Liver (tissue), 9 donors: ENCODE measurements around the gene CEMP1. TPM values are rescaled to one million over a fixed set of nuclear protein-coding genes. Genes with fewer than 3 reads are reported as not detected.
A peak's percentile ranks its signal among the peaks of the same experiment; 100 is the strongest.

Experiments
- DNase-seq: peaks from one replicate; pipeline ENCODE4 v3.0.0-alpha.2; 2017; ENCODE audit warnings: low spot score
- H3K27ac ChIP-seq, 2 donors: one replicate each; pipeline ENCODE4 v1.7.0; 2013; ENCODE audit warnings: inconsistent platforms in 2 of 2, low read length in 2 of 2, control low read depth in 1 of 2, low read depth in 1 of 2, mild to moderate bottlenecking in 1 of 2
- H3K27me3 ChIP-seq, 4 donors: one replicate each; pipeline versions ENCODE4 v1.6.1 to v1.7.0; 2013; ENCODE audit warnings: low read length in 3 of 4, inconsistent platforms in 1 of 4, mild to moderate bottlenecking in 1 of 4, moderate library complexity in 1 of 4; ENCODE audit not compliant: control insufficient read depth in 4 of 4, insufficient read depth in 4 of 4
- H3K36me3 ChIP-seq, 4 donors: one replicate each; pipeline versions ENCODE4 v1.6.1 to v1.7.0; 2013; ENCODE audit warnings: low read length in 3 of 4, mild to moderate bottlenecking in 3 of 4, low read depth in 1 of 4, moderate library complexity in 1 of 4; ENCODE audit not compliant: control insufficient read depth in 4 of 4, insufficient read depth in 3 of 4
- H3K4me1 ChIP-seq, 4 donors: one replicate each; pipeline versions ENCODE4 v1.6.1 to v1.7.0; 2013; ENCODE audit warnings: low read length in 3 of 4, mild to moderate bottlenecking in 3 of 4, moderate library complexity in 1 of 4; ENCODE audit not compliant: control insufficient read depth in 4 of 4, insufficient read depth in 4 of 4
- H3K4me3 ChIP-seq, 3 donors: one replicate each; pipeline versions ENCODE4 v1.6.1 to v1.7.0; 2013; ENCODE audit warnings: low read length in 3 of 3, control low read depth in 1 of 3, low read depth in 1 of 3, mild to moderate bottlenecking in 1 of 3
- H3K9ac ChIP-seq, 2 donors: one replicate each; pipeline ENCODE4 v1.7.0; 2013; ENCODE audit warnings: low read length in 2 of 2, mild to moderate bottlenecking in 2 of 2, moderate library complexity in 2 of 2, control low read depth in 1 of 2, low read depth in 1 of 2
- H3K9me3 ChIP-seq, 4 donors: one replicate each; pipeline versions ENCODE4 v1.6.1 to v1.7.0; 2013; ENCODE audit warnings: low read length in 3 of 4; ENCODE audit not compliant: control insufficient read depth in 4 of 4
- EGR1 ChIP-seq, 2 donors: IDR thresholded peaks; 2 replicates each; pipeline ENCODE4 v1.6.1; 2016 to 2018; ENCODE audit warnings: antibody characterized with exemption in 2 of 2, low read depth in 2 of 2
- FOXA2 ChIP-seq: IDR thresholded peaks from 2 replicates; pipeline ENCODE4 v1.6.1; 2016; ENCODE audit warnings: antibody characterized with exemption
- GABPA ChIP-seq, 2 donors: IDR thresholded peaks in 1 of 2; conservative IDR thresholded peaks in 1 of 2; 2 replicates each; pipeline ENCODE4 v1.6.1; 2016; ENCODE audit warnings: antibody characterized with exemption in 2 of 2, mild to moderate bottlenecking in 1 of 2, moderate library complexity in 1 of 2
- HNF4A ChIP-seq, 2 donors: conservative IDR thresholded peaks; 2 replicates each; pipeline ENCODE4 v1.6.1; 2016; ENCODE audit warnings: antibody characterized with exemption in 2 of 2, mild to moderate bottlenecking in 2 of 2
- HNF4G ChIP-seq: IDR thresholded peaks from 2 replicates; pipeline ENCODE4 v1.6.1; 2016; ENCODE audit warnings: antibody characterized with exemption
- NR2F2 ChIP-seq: IDR thresholded peaks from 2 replicates; pipeline ENCODE4 v1.6.1; 2016; ENCODE audit warnings: antibody characterized with exemption
- RAD21 ChIP-seq, 2 donors: IDR thresholded peaks; 2 replicates each; pipeline ENCODE4 v1.6.1; 2016; ENCODE audit warnings: antibody characterized with exemption in 2 of 2, mild to moderate bottlenecking in 2 of 2
- REST ChIP-seq: IDR thresholded peaks from 2 replicates; pipeline ENCODE4 v1.6.1; 2016; ENCODE audit warnings: antibody characterized with exemption, mild to moderate bottlenecking
- RXRA ChIP-seq, 2 donors: IDR thresholded peaks; 2 replicates each; pipeline ENCODE4 v1.6.1; 2017 to 2018; ENCODE audit warnings: antibody characterized with exemption in 2 of 2, mild to moderate bottlenecking in 1 of 2
- SP1 ChIP-seq: IDR thresholded peaks from 2 replicates; pipeline ENCODE4 v1.6.1; 2018; ENCODE audit warnings: antibody characterized with exemption, mild to moderate bottlenecking
- TAF1 ChIP-seq: conservative IDR thresholded peaks from 2 replicates; pipeline ENCODE4 v1.6.1; 2016; ENCODE audit warnings: antibody characterized with exemption, mild to moderate bottlenecking
- YY1 ChIP-seq: IDR thresholded peaks from 2 replicates; pipeline ENCODE4 v1.6.1; 2016; ENCODE audit warnings: antibody characterized with exemption, mild to moderate bottlenecking
- WGBS: extraction: QIAGEN DNeasy Blood & Tissue Kit; methylation state at CpG from one replicate; pipeline ENCODE4 v1.1.7; 2013; 5-methylcytosine and 5-hydroxymethylcytosine counted together
- polyA plus RNA-seq, 2 donors: library from polyadenylated mRNA; stranded (reverse) in 1 of 2; unstranded in 1 of 2; fragments of 200-250 nt in 1 of 2; fragments of >200 nt in 1 of 2; fragmentation: Nextera tagmentation in 1 of 2; extraction: Ambion mirVana in 1 of 2; gene quantifications; one replicate each; pipeline versions ENCODE4 v1.2.1 to v1.2.3, GENCODE V29; 2013 to 2015
- total RNA-seq, 2 donors: library from RNA; depleted of rRNA; stranded (reverse); fragments of >200 nt; gene quantifications; one replicate each; pipeline ENCODE4 v1.2.3, GENCODE V29; 2014
- TF ChIP-seq, protein P1 (sequence below): IDR thresholded peaks from 2 replicates; pipeline ENCODE4 v1.6.1; 2016; ENCODE audit warnings: antibody characterized with exemption
- TF ChIP-seq, protein P2 (sequence below): IDR thresholded peaks from 2 replicates; pipeline ENCODE4 v1.6.1; 2016; ENCODE audit warnings: antibody characterized with exemption
- TF ChIP-seq, protein P3 (sequence below): fragments of 150-350 bp; IDR thresholded peaks from 2 replicates; pipeline ENCODE4 v1.5.1; 2017; ENCODE audit warnings: improper control_type of control experiment, low read depth, low read length; ENCODE audit not compliant: missing input control
- TF ChIP-seq, protein P4 (sequence below): IDR thresholded peaks from 2 replicates; pipeline ENCODE4 v1.6.1; 2016; ENCODE audit warnings: antibody characterized with exemption
- donor health status: healthy.
- donor health status: healthy.
- donor health status: healthy.
- donor health status: healthy.
- donor health status: healthy.

The CEMP1 gene
- total and polyA plus RNA-seq, 4 donors, result 0.06 to 1.6 (median 0.20) TPM

DNA sequence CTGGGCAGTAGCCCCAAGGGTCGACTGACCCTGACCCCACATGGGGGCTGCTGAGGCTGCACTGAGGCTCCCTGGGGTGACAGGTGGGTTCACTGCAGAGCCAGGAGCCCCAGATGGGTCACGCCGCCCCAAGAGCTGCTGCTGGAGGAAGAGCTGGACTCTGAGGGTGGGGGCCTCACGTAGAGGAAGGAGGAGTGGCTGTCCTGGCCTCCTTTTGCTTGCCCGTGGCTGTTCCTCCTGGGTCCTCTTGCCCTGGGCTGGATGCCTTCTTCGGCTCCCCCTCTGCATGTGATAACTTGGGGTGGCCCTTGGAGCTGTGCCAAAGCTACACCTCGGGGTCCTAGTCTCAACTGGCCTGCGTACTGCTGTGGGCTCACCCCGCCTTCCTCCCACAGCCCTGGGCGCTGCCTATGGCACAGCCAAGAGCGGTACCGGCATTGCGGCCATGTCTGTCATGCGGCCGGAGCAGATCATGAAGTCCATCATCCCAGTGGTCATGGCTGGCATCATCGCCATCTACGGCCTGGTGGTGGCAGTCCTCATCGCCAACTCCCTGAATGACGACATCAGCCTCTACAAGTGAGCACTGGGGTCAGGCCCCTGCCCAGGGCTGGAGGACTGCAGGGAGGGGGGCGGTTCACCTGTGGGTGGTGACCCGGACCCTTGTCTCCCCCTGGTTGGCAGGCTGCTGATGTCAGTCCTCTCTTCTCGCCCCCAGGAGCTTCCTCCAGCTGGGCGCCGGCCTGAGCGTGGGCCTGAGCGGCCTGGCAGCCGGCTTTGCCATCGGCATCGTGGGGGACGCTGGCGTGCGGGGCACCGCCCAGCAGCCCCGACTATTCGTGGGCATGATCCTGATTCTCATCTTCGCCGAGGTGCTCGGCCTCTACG lies 12.1 kb downstream of the CEMP1 start:
- H3K9ac ChIP-seq, result no peak overlapping the region
- DNase-seq, result no peak
- H3K27me3 ChIP-seq, result no peaks in the 10 kb centered on the region
- 82% methylated on average over 39 of the region's 39 CpGs for WGBS
- no peaks in the 10 kb centered on the region for H3K9me3 ChIP-seq
- H3K4me3 ChIP-seq, result no peak overlapping the region
- H3K4me1 ChIP-seq, result peaks cover 26 to 76% (median 71%) of the 10 kb centered on the region in 4 donors
- TF ChIP-seq, protein P1, sequence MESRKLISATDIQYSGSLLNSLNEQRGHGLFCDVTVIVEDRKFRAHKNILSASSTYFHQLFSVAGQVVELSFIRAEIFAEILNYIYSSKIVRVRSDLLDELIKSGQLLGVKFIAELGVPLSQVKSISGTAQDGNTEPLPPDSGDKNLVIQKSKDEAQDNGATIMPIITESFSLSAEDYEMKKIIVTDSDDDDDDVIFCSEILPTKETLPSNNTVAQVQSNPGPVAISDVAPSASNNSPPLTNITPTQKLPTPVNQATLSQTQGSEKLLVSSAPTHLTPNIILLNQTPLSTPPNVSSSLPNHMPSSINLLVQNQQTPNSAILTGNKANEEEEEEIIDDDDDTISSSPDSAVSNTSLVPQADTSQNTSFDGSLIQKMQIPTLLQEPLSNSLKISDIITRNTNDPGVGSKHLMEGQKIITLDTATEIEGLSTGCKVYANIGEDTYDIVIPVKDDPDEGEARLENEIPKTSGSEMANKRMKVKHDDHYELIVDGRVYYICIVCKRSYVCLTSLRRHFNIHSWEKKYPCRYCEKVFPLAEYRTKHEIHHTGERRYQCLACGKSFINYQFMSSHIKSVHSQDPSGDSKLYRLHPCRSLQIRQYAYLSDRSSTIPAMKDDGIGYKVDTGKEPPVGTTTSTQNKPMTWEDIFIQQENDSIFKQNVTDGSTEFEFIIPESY, result no peak
- TF ChIP-seq NR2F2 (no peak), REST (no peak), YY1 (no peak), SP1 (no peak), TAF1 (no peak), EGR1 (IDR thresholded peaks at IDR 0.05; ENCODE audit: low read depth in 2 of 2) (no peak), RXRA (IDR thresholded peaks at IDR 0.05) (no peak), RAD21 (IDR thresholded peaks at IDR 0.05) (no peak), FOXA2 (no peak), HNF4A (conservative IDR thresholded peaks at IDR 0.05) (no peak), GABPA (IDR thresholded peaks at IDR 0.05 in 1 of 2, conservative IDR thresholded peaks at IDR 0.05 in 1 of 2) (no peak), HNF4G (no peak)
- TF ChIP-seq, protein P2, sequence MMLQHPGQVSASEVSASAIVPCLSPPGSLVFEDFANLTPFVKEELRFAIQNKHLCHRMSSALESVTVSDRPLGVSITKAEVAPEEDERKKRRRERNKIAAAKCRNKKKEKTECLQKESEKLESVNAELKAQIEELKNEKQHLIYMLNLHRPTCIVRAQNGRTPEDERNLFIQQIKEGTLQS, result no peak
- TF ChIP-seq, protein P3, sequence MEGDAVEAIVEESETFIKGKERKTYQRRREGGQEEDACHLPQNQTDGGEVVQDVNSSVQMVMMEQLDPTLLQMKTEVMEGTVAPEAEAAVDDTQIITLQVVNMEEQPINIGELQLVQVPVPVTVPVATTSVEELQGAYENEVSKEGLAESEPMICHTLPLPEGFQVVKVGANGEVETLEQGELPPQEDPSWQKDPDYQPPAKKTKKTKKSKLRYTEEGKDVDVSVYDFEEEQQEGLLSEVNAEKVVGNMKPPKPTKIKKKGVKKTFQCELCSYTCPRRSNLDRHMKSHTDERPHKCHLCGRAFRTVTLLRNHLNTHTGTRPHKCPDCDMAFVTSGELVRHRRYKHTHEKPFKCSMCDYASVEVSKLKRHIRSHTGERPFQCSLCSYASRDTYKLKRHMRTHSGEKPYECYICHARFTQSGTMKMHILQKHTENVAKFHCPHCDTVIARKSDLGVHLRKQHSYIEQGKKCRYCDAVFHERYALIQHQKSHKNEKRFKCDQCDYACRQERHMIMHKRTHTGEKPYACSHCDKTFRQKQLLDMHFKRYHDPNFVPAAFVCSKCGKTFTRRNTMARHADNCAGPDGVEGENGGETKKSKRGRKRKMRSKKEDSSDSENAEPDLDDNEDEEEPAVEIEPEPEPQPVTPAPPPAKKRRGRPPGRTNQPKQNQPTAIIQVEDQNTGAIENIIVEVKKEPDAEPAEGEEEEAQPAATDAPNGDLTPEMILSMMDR, result no peak
- TF ChIP-seq, protein P4, sequence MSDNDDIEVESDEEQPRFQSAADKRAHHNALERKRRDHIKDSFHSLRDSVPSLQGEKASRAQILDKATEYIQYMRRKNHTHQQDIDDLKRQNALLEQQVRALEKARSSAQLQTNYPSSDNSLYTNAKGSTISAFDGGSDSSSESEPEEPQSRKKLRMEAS, result no peak
- peak overlapping the region in 1 of 2 donors; percentile 56 for H3K27ac ChIP-seq
- peaks cover 0 to 2% (median 2%) of the 10 kb centered on the region in 4 donors for H3K36me3 ChIP-seq
